ENCODE measurements around the gene LEPR.

GRCh38 chr1:65388908-65389695 is 31.4 kb upstream of the LEPR start:
- TF ChIP-seq CTCF (IDR thresholded peaks at IDR 0.05; ENCODE audit: extremely low read depth in 1 of 2, insufficient read depth in 1 of 2, low read depth in 1 of 2, low read length in 2 of 2) (no peak), POLR2AphosphoS5 (IDR thresholded peaks at IDR 0.05; ENCODE audit: insufficient read depth, low read depth, low read length) (no peak), EZH2 (IDR thresholded peaks at IDR 0.05; ENCODE audit: borderline replicate concordance, low read depth, low read length, severe bottlenecking) (no peak), POLR2A (IDR thresholded peaks at IDR 0.05; ENCODE audit: low read depth, low read length) (no peak), MAX (IDR thresholded peaks at IDR 0.05; ENCODE audit: insufficient read depth, insufficient read length) (no peak), MYC (IDR thresholded peaks at IDR 0.05; ENCODE audit: low read depth, low read length) (no peak)
